Activated naive CD4-positive, alpha-beta T cell treated with anti-CD3 and anti-CD28 coated beads, Interleukin-2, amount 10 ng/mL, durations not matched to agents 7 days and 5 days (primary cell): Measurements from ENCODE around the gene ELOVL5.

Experiments used
- CTCF ChIA-PET: fragments of 350-600 bp; sonication (Branson Sonifier 250); formaldehyde crosslinking; loops from one replicate; lab custom pipeline; 2021; ENCODE audit warnings: antibody characterized with exemption; lab: Charles Lee
- DNase-seq: peaks from one replicate; pipeline ENCODE4 v3.0.0-alpha.2; 2020
- H3K27ac Mint-ChIP-seq: one replicate; pipeline ENCODE4 v1.8.0; 2021; ENCODE audit warnings: mild to moderate bottlenecking, moderate library complexity, mixed read lengths
- H3K27me3 Mint-ChIP-seq: one replicate; pipeline ENCODE4 v1.8.0; 2021; ENCODE audit warnings: mild to moderate bottlenecking, mixed read lengths
- H3K36me3 Mint-ChIP-seq: one replicate; pipeline ENCODE4 v1.8.0; 2021; ENCODE audit warnings: mixed read lengths
- H3K4me1 Mint-ChIP-seq: one replicate; pipeline ENCODE4 v1.8.0; 2021; ENCODE audit warnings: mixed read lengths
- H3K4me3 Mint-ChIP-seq: one replicate; pipeline ENCODE4 v1.8.0; 2021; ENCODE audit warnings: mild to moderate bottlenecking, moderate library complexity, mixed read lengths
- H3K9me3 Mint-ChIP-seq: one replicate; pipeline ENCODE4 v1.8.0; 2021; ENCODE audit warnings: mixed read lengths

ELOVL5 gene

GRCh38 chr6:53235508-53235907 is 113.2 kb downstream of the ELOVL5 start:
- Mint-ChIP-seq H3K9me3 (peaks cover 5% of the 10 kb centered on the region), H3K4me3 (no peak overlapping the region), H3K27ac (no peak overlapping the region), H3K36me3 (no peaks in the 10 kb centered on the region), H3K27me3 (no peaks in the 10 kb centered on the region), H3K4me1 (peaks cover 18% of the 10 kb centered on the region)
- DNase-seq = no peak
- CTCF ChIA-PET = no interaction called here

GRCh38 chr6:53233309-53233708 is 115.4 kb downstream of the ELOVL5 start:
- Mint-ChIP-seq H3K27me3 (no peaks in the 10 kb centered on the region), H3K27ac (no peak overlapping the region), H3K4me3 (no peak overlapping the region), H3K9me3 (no peaks in the 10 kb centered on the region), H3K4me1 (peaks cover 12% of the 10 kb centered on the region), H3K36me3 (no peaks in the 10 kb centered on the region)
- no peak for DNase-seq
- CTCF ChIA-PET = interaction anchor here (0.7 kb wide), 1 partner anchor 19 kb away, joined by 3 read pairs; no protein-coding TSS in a partner anchor

GRCh38 chr6:53230775-53231467 is 117.8 kb downstream of the ELOVL5 start:
- peaks cover 8% of the 10 kb centered on the region for H3K4me1 Mint-ChIP-seq
- CTCF ChIA-PET = no interaction called here
- no peaks in the 10 kb centered on the region for H3K9me3 Mint-ChIP-seq
- H3K4me3 Mint-ChIP-seq = no peak overlapping the region
- H3K36me3 Mint-ChIP-seq = no peaks in the 10 kb centered on the region
- H3K27ac Mint-ChIP-seq = no peak overlapping the region
- DNase-seq = no peak
- no peaks in the 10 kb centered on the region for H3K27me3 Mint-ChIP-seq

- no peaks in the 10 kb centered on the region for H3K9me3 Mint-ChIP-seq
- no peaks in the 10 kb centered on the region for H3K27me3 Mint-ChIP-seq
- H3K27ac Mint-ChIP-seq = no peak overlapping the region
- no peak overlapping the region for H3K4me3 Mint-ChIP-seq
- CTCF ChIA-PET = no interaction called here
- peaks cover 6% of the 10 kb centered on the region for H3K4me1 Mint-ChIP-seq
- no peaks in the 10 kb centered on the region for H3K36me3 Mint-ChIP-seq
- no peak for DNase-seq
Measured at GRCh38 chr6:53227847-53228246, 120.9 kb downstream of the ELOVL5 start.

- H3K27ac Mint-ChIP-seq = no peak overlapping the region
- DNase-seq = no peak
- CTCF ChIA-PET = no interaction called here
- H3K36me3 Mint-ChIP-seq = peaks cover 2% of the 10 kb centered on the region
- no peaks in the 10 kb centered on the region for H3K9me3 Mint-ChIP-seq
- H3K4me1 Mint-ChIP-seq = peaks cover 14% of the 10 kb centered on the region
- peaks cover 3% of the 10 kb centered on the region for H3K27me3 Mint-ChIP-seq
- no peak overlapping the region for H3K4me3 Mint-ChIP-seq
Measured at GRCh38 chr6:53220605-53221004, 128.1 kb downstream of the ELOVL5 start.
